Endothelial cell (in vitro differentiated cells): ENCODE results near the gene PPP1R36. TPM values are rescaled to one million over a fixed set of nuclear protein-coding genes. Genes with fewer than 3 reads are reported as not detected.
"Not testable (repeated sequence)": the region's sequence is repeated elsewhere in the genome, so short reads cannot be mapped to it uniquely, and the experiment has no call there.

Experiments
- DNase-seq: peaks from one replicate; pipeline ENCODE4 v3.0.0; 2021; ENCODE audit warnings: low spot score
- H3K27ac Mint-ChIP-seq: one replicate; pipeline ENCODE4 v1.8.0; 2021; ENCODE audit warnings: mixed read lengths, inconsistent platforms; ENCODE audit not compliant: unreplicated experiment
- H3K27me3 Mint-ChIP-seq: one replicate; pipeline ENCODE4 v1.8.0; 2021; ENCODE audit warnings: mild to moderate bottlenecking, moderate library complexity, mixed read lengths, inconsistent platforms; ENCODE audit not compliant: unreplicated experiment
- H3K36me3 Mint-ChIP-seq: one replicate; pipeline ENCODE4 v1.8.0; 2021; ENCODE audit warnings: mild to moderate bottlenecking, low read depth, mixed read lengths, inconsistent platforms; ENCODE audit not compliant: unreplicated experiment
- H3K4me1 Mint-ChIP-seq: one replicate; pipeline ENCODE4 v1.8.0; 2021; ENCODE audit warnings: mild to moderate bottlenecking, mixed read lengths, inconsistent platforms; ENCODE audit not compliant: unreplicated experiment
- H3K4me3 Mint-ChIP-seq: one replicate; pipeline ENCODE4 v1.8.0; 2021; ENCODE audit warnings: mild to moderate bottlenecking, mixed read lengths, inconsistent platforms; ENCODE audit not compliant: unreplicated experiment
- H3K9me3 Mint-ChIP-seq: one replicate; pipeline ENCODE4 v1.8.0; 2021; ENCODE audit warnings: mixed read lengths, inconsistent platforms; ENCODE audit not compliant: unreplicated experiment
- CTCF ChIP-seq: fragments of 200-600 bp; sonication (generic); IDR thresholded peaks from one replicate; pipeline ENCODE4 v1.5.0; 2021; ENCODE audit warnings: antibody characterized with exemption; ENCODE audit not compliant: unreplicated experiment
- total RNA-seq: library from RNA; stranded (reverse); fragmentation: NEBNext Ultra II Directional; extraction: Animal tissue kit (Norgen Biotek cat#: 25700); gene quantifications from one replicate; pipeline ENCODE4 v1.2.1, GENCODE V29; 2021; ENCODE audit not compliant: unreplicated experiment

PPP1R36 gene
- total RNA-seq, 1 donor from 2014 or later: 2.1 TPM

DNA sequence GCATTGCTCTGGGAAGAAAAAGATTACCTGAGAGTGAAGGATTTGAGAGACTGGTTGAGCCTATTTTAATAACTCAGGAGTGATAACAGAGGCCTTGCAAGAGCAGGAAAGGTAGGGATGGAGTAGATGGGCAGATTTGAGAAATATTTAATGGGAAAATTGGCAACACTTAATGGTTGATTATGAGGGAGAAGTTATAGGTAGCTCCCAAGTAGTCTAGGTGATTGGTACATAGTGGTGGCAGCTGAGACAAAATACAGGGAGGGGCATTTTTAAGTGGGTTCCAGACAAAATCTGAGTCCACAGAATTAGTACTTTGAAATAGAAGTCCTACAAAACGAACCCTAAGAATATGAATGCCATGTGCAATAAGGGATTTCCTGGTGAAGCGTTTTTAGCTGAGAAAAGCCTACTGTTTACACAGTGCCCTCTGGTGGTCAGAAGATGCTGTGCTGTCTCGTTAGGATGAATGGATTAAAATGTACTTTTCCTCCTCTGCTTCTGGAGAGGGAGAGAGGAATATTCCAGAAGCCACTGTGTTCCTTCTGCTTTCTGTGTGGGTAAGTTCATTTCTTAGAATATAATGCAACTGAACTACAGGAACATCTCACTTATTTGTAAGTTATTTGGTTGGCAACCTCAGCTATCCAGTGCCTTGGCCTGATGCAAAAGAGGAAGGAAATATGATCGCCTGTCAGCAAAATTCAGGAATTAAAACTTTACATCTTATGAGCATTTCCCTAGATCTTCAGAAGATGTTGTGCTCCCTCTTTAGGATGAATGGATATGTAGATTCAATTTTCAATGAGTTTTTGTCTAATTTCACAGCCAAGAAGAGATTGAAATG, 38.7 kb upstream of the PPP1R36 start:
- Mint-ChIP-seq H3K4me1 (peaks cover 40% of the 10 kb centered on the region), H3K27ac (peak overlapping the region; percentile 33), H3K36me3 (no peaks in the 10 kb centered on the region), H3K4me3 (peak overlapping the region; percentile 64), H3K9me3 (no peaks in the 10 kb centered on the region), H3K27me3 (no peaks in the 10 kb centered on the region)
- TF ChIP-seq CTCF: peak; percentile 89
- DNase-seq: peak; percentile 59

DNA sequence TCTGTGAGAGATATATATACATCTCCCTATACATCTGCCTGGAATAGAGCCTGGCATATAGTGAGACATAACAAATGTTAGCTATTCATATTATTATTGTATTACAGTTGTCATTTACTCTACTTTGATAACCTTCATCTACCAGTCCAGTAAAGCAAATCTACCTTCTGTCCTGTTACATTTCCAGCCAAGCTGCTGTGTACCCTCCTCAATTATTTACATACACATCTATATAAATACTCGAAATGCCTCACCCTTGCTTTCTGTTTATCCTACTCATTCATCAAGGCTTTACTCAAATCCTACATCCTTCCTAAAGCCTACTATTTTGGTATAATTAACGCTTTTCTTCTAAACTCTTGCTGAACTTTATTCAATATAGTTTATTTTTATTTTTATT, 36.5 kb upstream of the PPP1R36 start:
- no peaks in the 10 kb centered on the region for H3K9me3 Mint-ChIP-seq

GRCh38 chr14:64515053-64515452, 34.7 kb upstream of the PPP1R36 start:
- Mint-ChIP-seq H3K4me1 (peaks cover 16% of the 10 kb centered on the region), H3K27ac (no peak overlapping the region), H3K27me3 (peaks cover 1% of the 10 kb centered on the region), H3K4me3 (no peak overlapping the region), H3K36me3 (no peaks in the 10 kb centered on the region), H3K9me3 (no peaks in the 10 kb centered on the region)
- DNase-seq: no peak
- no peak for TF ChIP-seq CTCF

More for the DNA sequence above, 36.5 kb upstream of the PPP1R36 start:
- H3K27me3 Mint-ChIP-seq: no peaks in the 10 kb centered on the region
- H3K36me3 Mint-ChIP-seq: no peaks in the 10 kb centered on the region
- no peak for TF ChIP-seq CTCF
- DNase-seq: no peak
- H3K27ac Mint-ChIP-seq: no peak overlapping the region
- H3K4me1 Mint-ChIP-seq: peaks cover 27% of the 10 kb centered on the region
- no peak overlapping the region for H3K4me3 Mint-ChIP-seq

DNA sequence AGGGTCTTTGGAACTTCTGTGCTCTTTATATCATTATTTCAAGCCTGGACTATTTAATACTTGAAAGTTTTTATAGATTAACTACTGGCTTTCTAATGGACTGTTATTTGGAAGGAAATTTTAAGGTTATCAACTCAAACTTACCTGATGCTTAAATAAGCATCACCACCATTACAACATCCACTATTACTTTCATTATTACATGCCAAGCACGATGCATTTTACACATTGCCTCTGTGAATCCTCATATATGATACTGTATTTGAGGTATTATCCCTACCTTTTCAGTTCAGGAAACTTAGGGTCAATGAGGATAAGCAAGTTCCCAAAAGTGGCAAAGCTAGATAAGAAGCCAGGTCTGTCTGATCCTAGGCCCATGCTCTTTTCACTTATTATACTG, 32.8 kb upstream of the PPP1R36 start:
- DNase-seq: no peak
- Mint-ChIP-seq H3K36me3 (no peaks in the 10 kb centered on the region), H3K9me3 (no peaks in the 10 kb centered on the region), H3K27ac (no peak overlapping the region), H3K4me1 (no peaks in the 10 kb centered on the region), H3K27me3 (peaks cover 1% of the 10 kb centered on the region), H3K4me3 (no peak overlapping the region)
- TF ChIP-seq CTCF: no peak

DNA sequence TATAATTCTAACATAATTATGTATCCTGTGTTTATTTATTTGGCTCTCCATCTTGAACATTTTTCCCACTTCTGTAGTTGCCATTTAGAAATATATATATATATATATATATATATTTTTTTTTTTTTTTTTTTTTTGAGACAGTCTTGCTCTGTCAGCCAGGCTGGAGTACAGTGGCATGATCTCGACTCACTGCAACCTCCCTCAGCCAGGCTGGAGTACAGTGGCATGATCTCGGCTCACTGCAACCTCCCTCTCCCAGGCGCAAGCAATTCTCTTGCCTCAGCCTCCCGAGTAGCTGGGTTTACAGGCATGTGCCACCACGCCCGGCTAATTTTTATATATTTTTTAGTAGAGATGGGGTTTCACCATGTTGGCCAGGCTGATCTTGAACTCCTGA, 32.1 kb upstream of the PPP1R36 start:
- H3K36me3 Mint-ChIP-seq, H3K9me3 Mint-ChIP-seq, H3K27ac Mint-ChIP-seq, DNase-seq, H3K4me3 Mint-ChIP-seq, H3K27me3 Mint-ChIP-seq, H3K4me1 Mint-ChIP-seq: not testable (repeated sequence)
